Measurements from ENCODE around the gene KDELR1. TPM values are rescaled to one million over a fixed set of nuclear protein-coding genes. Genes with fewer than 3 reads are reported as not detected.
A peak's percentile ranks its signal among the peaks of the same experiment; 100 is the strongest.

The KDELR1 gene
- total RNA-seq, 1 donor from 2014 or later: 35.6 TPM

DNA sequence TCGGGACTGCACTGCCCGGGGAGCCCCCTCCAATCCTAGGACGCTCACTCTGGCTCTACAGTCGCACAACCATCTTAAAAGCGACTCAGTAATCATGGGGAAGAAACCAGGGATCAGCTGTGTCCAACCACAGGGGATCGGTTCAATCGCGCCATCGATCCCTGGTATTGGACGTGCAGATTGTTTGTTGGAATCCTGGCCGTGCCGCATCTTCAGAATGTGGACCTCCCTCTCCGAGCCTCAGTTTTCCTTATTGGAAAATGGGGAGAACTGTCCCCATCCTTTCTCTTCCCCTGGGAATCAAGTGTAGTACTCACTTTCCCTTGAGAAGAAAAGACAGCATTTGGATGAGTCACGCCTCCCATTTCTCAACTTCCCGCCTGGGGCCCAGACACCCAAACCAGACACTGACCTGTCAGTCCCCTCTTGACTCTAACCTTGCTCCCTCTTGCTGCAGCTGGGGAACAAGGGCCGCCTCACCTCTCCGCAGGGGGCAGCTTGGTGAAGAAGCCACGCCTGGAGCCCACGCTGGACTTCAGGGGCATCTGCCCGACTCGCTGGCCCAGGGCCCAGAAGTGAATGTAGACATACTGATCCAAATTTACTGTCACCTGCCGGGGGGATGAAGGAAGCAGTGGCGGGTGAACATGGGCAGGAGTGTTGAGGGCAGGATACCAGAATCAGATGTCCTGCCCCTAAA is 48.4 kb downstream of the KDELR1 start:
- no peak for DNase-seq (ENCODE audit: low read depth in 2 of 2)

DNA sequence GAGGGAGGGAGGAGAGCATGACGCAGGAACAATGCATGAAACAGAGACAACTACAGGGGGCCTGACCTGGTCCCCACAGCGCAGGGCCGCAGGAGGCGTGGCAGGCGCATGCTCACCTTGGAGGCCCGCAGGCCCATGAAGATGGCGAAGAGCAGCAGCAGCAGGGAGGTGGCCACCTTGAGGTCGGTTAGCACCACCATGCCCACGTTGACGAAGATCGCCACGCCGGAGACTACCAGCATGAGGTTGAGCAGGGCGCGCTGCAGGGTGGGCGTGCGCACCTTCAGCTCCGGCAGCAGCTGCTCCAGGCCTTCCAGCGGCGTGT is 49.0 kb downstream of the KDELR1 start:
- no peak for DNase-seq (ENCODE audit: low read depth in 2 of 2)

DNA sequence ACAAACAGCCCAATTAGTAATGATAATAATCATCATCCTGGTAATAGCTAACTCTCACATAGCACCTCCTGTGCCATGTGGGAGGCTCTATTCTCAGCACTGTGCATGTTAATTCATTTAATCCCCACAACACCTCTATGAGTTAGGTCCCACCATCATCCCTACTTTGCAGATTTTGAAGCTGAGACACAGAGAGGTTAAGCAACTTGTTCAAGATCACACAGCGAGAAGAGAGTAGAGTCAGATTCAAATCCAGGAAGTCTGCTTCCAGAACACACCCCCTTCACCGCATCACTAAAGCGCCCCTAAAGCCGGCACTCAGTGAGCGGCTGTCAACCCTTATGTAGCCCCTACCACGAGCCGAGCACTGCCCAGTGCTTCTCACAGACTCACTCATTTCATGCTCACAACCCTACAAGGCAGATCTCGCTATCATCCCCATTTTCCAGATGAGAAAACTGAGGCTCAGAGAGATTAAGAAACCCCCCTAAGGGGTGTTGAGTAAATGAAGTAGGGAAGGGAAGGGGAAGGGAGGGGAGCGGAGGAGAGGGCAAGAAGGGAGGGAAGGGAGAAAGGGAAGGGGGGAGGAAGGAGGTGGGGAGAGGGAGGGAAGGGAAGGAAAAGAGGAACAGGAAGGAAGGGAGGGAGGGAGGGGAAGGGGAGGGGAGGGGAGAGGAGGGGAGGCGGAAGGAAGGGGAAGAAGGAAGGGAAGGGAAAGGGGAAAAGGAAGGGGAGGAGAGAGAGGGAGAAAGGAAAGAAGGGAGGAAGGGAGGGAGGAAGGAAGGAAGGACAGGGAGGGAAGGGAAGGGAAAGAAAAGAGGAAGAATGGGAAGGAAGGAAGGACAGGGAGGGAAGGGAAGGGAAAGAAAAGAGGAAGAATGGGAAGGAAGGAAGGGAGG is 49.6 kb downstream of the KDELR1 start:
- DNase-seq (ENCODE audit: low read depth in 2 of 2): no peak

GRCh38 chr19:48340995-48341394 is 50.4 kb downstream of the KDELR1 start:
- no peak for DNase-seq (ENCODE audit: low read depth in 2 of 2)

GRCh38 chr19:48338802-48339503 is 52.4 kb downstream of the KDELR1 start:
- DNase-seq (ENCODE audit: low read depth in 2 of 2): no peak

DNA sequence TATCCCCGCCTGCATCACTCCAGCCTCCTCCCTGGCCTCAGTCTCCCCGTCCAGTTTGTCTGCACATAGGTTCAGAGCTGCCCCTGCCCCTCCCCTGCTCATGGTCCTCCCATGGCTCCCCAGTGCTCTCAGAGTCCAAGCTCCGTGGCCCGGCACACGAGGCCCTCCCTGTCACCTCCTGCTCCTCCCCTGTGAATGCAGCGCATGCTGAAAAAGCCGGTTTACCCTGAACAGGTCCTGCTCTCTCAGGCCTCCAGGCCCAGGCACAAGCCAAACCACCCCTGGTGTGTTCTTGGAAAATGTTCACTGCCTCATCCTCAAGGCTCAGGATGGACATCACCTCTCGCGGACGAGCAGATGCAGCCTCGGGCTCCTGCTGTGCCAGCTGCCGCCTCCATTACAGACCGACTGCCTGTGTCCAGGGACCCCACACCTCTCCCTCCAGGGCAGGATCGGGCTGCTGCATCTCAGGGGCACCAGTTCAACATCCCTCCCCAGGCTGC is 53.0 kb downstream of the KDELR1 start:
- DNase-seq (ENCODE audit: low read depth in 2 of 2): no peak

GRCh38 chr19:48333467-48334384 is 57.6 kb downstream of the KDELR1 start:
- DNase-seq (ENCODE audit: low read depth in 2 of 2): peak; percentile 51 to 92

DNA sequence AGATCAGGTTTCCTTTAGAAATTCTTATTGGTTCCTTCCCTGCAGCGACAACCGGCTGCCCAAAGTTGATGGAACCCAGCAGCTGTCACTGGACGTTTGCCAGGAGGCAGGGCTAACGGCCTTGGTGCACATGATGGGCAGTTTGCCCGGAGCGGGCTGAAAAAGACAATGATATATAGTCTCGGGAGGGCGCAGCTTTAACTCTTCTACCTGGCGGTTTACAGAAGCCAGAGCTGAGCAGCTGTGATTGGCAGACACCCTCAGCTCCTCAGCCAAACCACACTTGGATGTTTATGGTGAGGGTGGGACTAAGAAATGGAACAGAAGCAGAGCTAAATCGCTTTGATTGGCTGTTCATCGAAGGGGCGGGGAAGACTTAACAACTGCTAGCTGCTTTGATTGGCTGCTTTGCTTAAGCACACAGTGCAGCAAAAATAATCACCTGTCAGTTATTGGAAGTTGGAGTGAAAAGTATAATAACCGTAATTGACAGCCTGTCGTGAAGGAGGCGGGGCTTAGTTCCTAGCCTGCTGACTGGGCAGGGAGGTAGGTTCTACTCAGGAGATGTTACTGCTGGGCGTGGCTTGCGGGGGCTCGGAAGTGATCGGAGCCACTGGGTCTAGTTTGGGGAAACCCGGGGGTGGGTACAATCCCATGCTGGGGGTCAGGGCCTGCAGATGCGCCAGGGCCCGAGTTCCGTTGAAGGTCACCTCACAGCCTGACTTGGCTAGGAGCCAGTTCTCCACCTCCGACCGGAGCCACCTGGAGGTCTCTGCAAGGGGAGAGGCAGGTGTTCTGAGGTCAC is 58.5 kb downstream of the KDELR1 start:
- DNase-seq (ENCODE audit: low read depth in 2 of 2): peak; percentile 96 to 99

Other genes with a start within 250 kb of the KDELR1 start
- gene LIG1, start 221.2 kb downstream of the KDELR1 start, total RNA-seq: 27.3 and 37.5 TPM in 2 replicates
- 2.2 and 3.3 TPM in 2 replicates for gene ZSWIM9, start 220.9 kb downstream of the KDELR1 start, total RNA-seq
- 40.4 and 75.2 TPM in 2 replicates for gene CARD8, start 135.6 kb downstream of the KDELR1 start, total RNA-seq
- 0.51 and 0.77 TPM in 2 replicates for gene ZNF114, start 121.5 kb downstream of the KDELR1 start, total RNA-seq
- 3.3 and 3.4 TPM in 2 replicates for gene EMP3, start 66.0 kb downstream of the KDELR1 start, total RNA-seq
- 1.6 and 1.8 TPM in 2 replicates for gene TMEM143, start 27.6 kb downstream of the KDELR1 start, total RNA-seq
- gene SYNGR4, start 27.2 kb downstream of the KDELR1 start, total RNA-seq: not detected in 2 replicates
- gene GRIN2D, start 2.1 kb upstream of the KDELR1 start, total RNA-seq: 0.13 and 0.25 TPM in 2 replicates
- 14.8 and 22.8 TPM in 2 replicates for gene GRWD1, start 54.4 kb upstream of the KDELR1 start, total RNA-seq
- 0.13 TPM in 2 replicates for gene KCNJ14, start 64.0 kb upstream of the KDELR1 start, total RNA-seq
- 42.0 and 64.6 TPM in 2 replicates for gene CYTH2, start 77.8 kb upstream of the KDELR1 start, total RNA-seq
- under 0.01 and 0.13 TPM in 2 replicates for gene LMTK3, start 120.3 kb upstream of the KDELR1 start, total RNA-seq
- gene SULT2B1, start 160.6 kb upstream of the KDELR1 start, total RNA-seq: 0.13 TPM in 1 of 2 replicates, not detected in the other
- not detected in 2 replicates for gene SPACA4, start 215.2 kb upstream of the KDELR1 start, total RNA-seq
- gene FAM83E, start 223.5 kb upstream of the KDELR1 start, total RNA-seq: 0.25 and 0.26 TPM in 2 replicates
- gene RPL18, start 227.6 kb upstream of the KDELR1 start, total RNA-seq: 1,899 and 2,423 TPM in 2 replicates
- 3.9 and 6.3 TPM in 2 replicates for gene SPHK2, start 228.0 kb upstream of the KDELR1 start, total RNA-seq
- 1.4 and 2.8 TPM in 2 replicates for gene DBP, start 245.8 kb upstream of the KDELR1 start, total RNA-seq

All from dermis microvascular lymphatic vessel endothelial cell (primary cell).